H9 (cell line): ENCODE measurements around the gene KCND1. TPM values are rescaled to one million over a fixed set of nuclear protein-coding genes. Genes with fewer than 3 reads are reported as not detected.

ENCODE experiments used
- DNase-seq: peaks from one replicate; pipeline ENCODE4 v3.0.0-alpha.2; 2017
- H2AFZ ChIP-seq: one replicate; pipeline ENCODE4 v1.6.1; 2013; ENCODE audit warnings: mild to moderate bottlenecking, low read length, control low read depth, moderate library complexity
- H2AK5ac ChIP-seq: 2 replicates; pipeline ENCODE4 v1.6.1; 2013; ENCODE audit warnings: low read length, control low read depth, mixed read lengths; ENCODE audit not compliant: insufficient read length
- H2BK120ac ChIP-seq: one replicate; pipeline ENCODE4 v1.6.1; 2013; ENCODE audit warnings: low read depth, mild to moderate bottlenecking, low read length, control low read depth, inconsistent platforms; ENCODE audit not compliant: poor library complexity, severe bottlenecking
- H2BK12ac ChIP-seq: 2 replicates; pipeline ENCODE4 v1.6.1; 2013; ENCODE audit warnings: low read length, control low read depth, mixed read lengths, low read depth; ENCODE audit not compliant: insufficient read length
- H2BK15ac ChIP-seq: 2 replicates; pipeline ENCODE4 v1.6.1; 2013; ENCODE audit warnings: low read depth, low read length, control low read depth
- H2BK20ac ChIP-seq: one replicate; pipeline ENCODE4 v1.6.1; 2013; ENCODE audit warnings: low read depth, mild to moderate bottlenecking, low read length, control low read depth, inconsistent platforms; ENCODE audit not compliant: poor library complexity, severe bottlenecking
- H2BK5ac ChIP-seq: 2 replicates; pipeline ENCODE4 v1.6.1; 2013; ENCODE audit warnings: low read length, control low read depth, mixed read lengths; ENCODE audit not compliant: insufficient read length
- H3K14ac ChIP-seq: 2 replicates; pipeline ENCODE4 v1.6.1; 2013; ENCODE audit warnings: low read length, control low read depth; ENCODE audit not compliant: insufficient read depth
- H3K18ac ChIP-seq: 2 replicates; pipeline ENCODE4 v1.6.1; 2013; ENCODE audit warnings: low read depth, mild to moderate bottlenecking, mixed read lengths, low read length, control low read depth; ENCODE audit not compliant: insufficient read length
- H3K23ac ChIP-seq: 2 replicates; pipeline ENCODE4 v1.6.1; 2013; ENCODE audit warnings: low read length, control low read depth, mixed read lengths, low read depth; ENCODE audit not compliant: insufficient read length
- H3K23me2 ChIP-seq: 2 replicates; pipeline ENCODE4 v1.6.1; 2013; ENCODE audit warnings: low read depth, mild to moderate bottlenecking, mixed read lengths, low read length, control low read depth; ENCODE audit not compliant: insufficient read length, poor library complexity, severe bottlenecking
- H3K27ac ChIP-seq: 2 replicates; pipeline ENCODE4 v1.5.1; 2013; ENCODE audit warnings: low read length, control low read depth, mixed read lengths, low read depth; ENCODE audit not compliant: insufficient read length
- H3K27me3 ChIP-seq: 2 replicates; pipeline ENCODE4 v1.6.1; 2013; ENCODE audit warnings: low read length, control low read depth, inconsistent platforms; ENCODE audit not compliant: insufficient read depth
- H3K4ac ChIP-seq: 2 replicates; pipeline ENCODE4 v1.6.1; 2013; ENCODE audit warnings: low read depth, mild to moderate bottlenecking, control low read depth, inconsistent platforms, low read length, moderate library complexity
- H3K4me1 ChIP-seq: 2 replicates; pipeline ENCODE4 v1.6.1; 2013; ENCODE audit warnings: low read length, control low read depth, inconsistent platforms; ENCODE audit not compliant: insufficient read depth
- H3K4me2 ChIP-seq: 2 replicates; pipeline ENCODE4 v1.6.1; 2013; ENCODE audit warnings: low read length, control low read depth, mixed read lengths; ENCODE audit not compliant: insufficient read length, insufficient read depth
- H3K56ac ChIP-seq: 2 replicates; pipeline ENCODE4 v1.6.1; 2013; ENCODE audit warnings: low read depth, mild to moderate bottlenecking, mixed read lengths, low read length, control low read depth; ENCODE audit not compliant: insufficient read length
- H3K79me1 ChIP-seq: 2 replicates; pipeline ENCODE4 v1.6.1; 2013; ENCODE audit warnings: low read depth, mild to moderate bottlenecking, moderate library complexity, low read length, control low read depth, inconsistent platforms; ENCODE audit not compliant: insufficient read depth, poor library complexity, severe bottlenecking
- H3K79me2 ChIP-seq: 2 replicates; pipeline ENCODE4 v1.6.1; 2013; ENCODE audit warnings: low read length, control low read depth, inconsistent platforms; ENCODE audit not compliant: insufficient read depth
- H3K9ac ChIP-seq: 2 replicates; pipeline ENCODE4 v1.6.1; 2013; ENCODE audit warnings: low read length, control low read depth, mixed read lengths; ENCODE audit not compliant: insufficient read length; ENCODE audit errors: extremely low read depth
- H3K9me3 ChIP-seq: one replicate; pipeline ENCODE4 v1.6.1; 2013; ENCODE audit warnings: low read depth, low read length, inconsistent platforms; ENCODE audit not compliant: control insufficient read depth
- H3T11ph ChIP-seq: one replicate; pipeline ENCODE4 v1.6.1; 2013; ENCODE audit warnings: mild to moderate bottlenecking, low read length, control low read depth, inconsistent platforms
- H4K20me1 ChIP-seq: one replicate; pipeline ENCODE4 v1.6.1; 2013; ENCODE audit not compliant: control insufficient read depth, insufficient read length, insufficient read depth
- H4K5ac ChIP-seq: 2 replicates; pipeline ENCODE4 v1.6.1; 2013; ENCODE audit warnings: low read depth, mild to moderate bottlenecking, mixed read lengths, low read length, control low read depth; ENCODE audit not compliant: insufficient read length
- H4K8ac ChIP-seq: replicated peaks from 2 replicates; pipeline ENCODE4 v1.6.1; 2013; ENCODE audit warnings: low read length, control low read depth, mixed read lengths, low read depth; ENCODE audit not compliant: insufficient read length
- H4K91ac ChIP-seq: 2 replicates; pipeline ENCODE4 v1.6.1; 2013; ENCODE audit warnings: low read depth, mild to moderate bottlenecking, moderate library complexity, mixed read lengths, low read length, control low read depth; ENCODE audit not compliant: insufficient read length
- H3K27ac Mint-ChIP-seq, 3 experiments: 2 replicates in 2 of 3; 3 replicates in 1 of 3; pipeline ENCODE4 v1.8.0; 2020 to 2021; ENCODE audit warnings: mixed read lengths in 3 of 3, mild to moderate bottlenecking in 1 of 3, moderate library complexity in 1 of 3
- H3K27me3 Mint-ChIP-seq: 2 replicates; pipeline ENCODE4 v1.8.0; 2021; ENCODE audit warnings: low read depth, mild to moderate bottlenecking, moderate library complexity, mixed read lengths
- H3K36me3 Mint-ChIP-seq, 3 experiments: 2 replicates in 2 of 3; 3 replicates in 1 of 3; pipeline ENCODE4 v1.8.0; 2020 to 2021; ENCODE audit warnings: low read depth in 3 of 3, mixed read lengths in 3 of 3; ENCODE audit not compliant: insufficient read depth in 1 of 3
- H3K4me1 Mint-ChIP-seq, 2 experiments: 2 replicates each; pipeline ENCODE4 v1.8.0; 2020; ENCODE audit warnings: mixed read lengths in 2 of 2
- H3K4me3 Mint-ChIP-seq, 2 experiments: 2 replicates in 1 of 2; 3 replicates in 1 of 2; pipeline ENCODE4 v1.8.0; 2020 to 2021; ENCODE audit warnings: mild to moderate bottlenecking in 2 of 2, mixed read lengths in 2 of 2, moderate library complexity in 1 of 2
- H3K9me3 Mint-ChIP-seq, 2 experiments: 2 replicates in 1 of 2; 3 replicates in 1 of 2; pipeline ENCODE4 v1.8.0; 2020; ENCODE audit warnings: mild to moderate bottlenecking in 2 of 2, mixed read lengths in 2 of 2, moderate library complexity in 1 of 2
- CTCF ChIP-seq: fragments of 200-600 bp; sonication (generic); conservative IDR thresholded peaks from 3 replicates; pipeline ENCODE4 v1.8.0; 2021; ENCODE audit warnings: antibody characterized with exemption, mild to moderate bottlenecking
- WGBS: extraction: QIAGEN DNeasy Blood & Tissue Kit; methylation state at CpG from one replicate; pipeline ENCODE4 v1.1.7; 2013; ENCODE audit warnings: missing lambda C conversion rate, low lambda C conversion rate, mixed read lengths; ENCODE audit not compliant: insufficient read length; ENCODE audit errors: extremely low coverage; 5-methylcytosine and 5-hydroxymethylcytosine counted together
- total RNA-seq: library from RNA; stranded (reverse); gene quantifications from 2 replicates; pipeline ENCODE4 v1.2.1, GENCODE V29; 2021

KCND1 gene
- total RNA-seq, 1 experiment from 2014 or later, result 5.7 TPM

GRCh38 chrX:48975541-48975940 lies 3.9 kb upstream of the KCND1 start:
- WGBS, result 100% methylated on average over 2 of the region's 5 CpGs
- H3K4me3 Mint-ChIP-seq, result no peak overlapping the region

More at GRCh38 chrX:48975541-48975940, 3.9 kb upstream of the KCND1 start:
- Histone ChIP-seq H2AFZ (no peak overlapping the region), H3K23ac (no peak overlapping the region), H3K23me2 (peaks cover 10% of the 10 kb centered on the region), H3T11ph (no peak overlapping the region), H3K79me2 (no peaks in the 10 kb centered on the region), H2BK120ac (no peak overlapping the region), H3K4ac (no peak overlapping the region), H4K8ac (no peak overlapping the region), H4K91ac (no peak overlapping the region), H2AK5ac (no peak overlapping the region), H4K20me1 (no peaks in the 10 kb centered on the region), H3K9ac (no peak overlapping the region), H2BK5ac (no peak overlapping the region), H3K56ac (no peak overlapping the region), H3K18ac (no peak overlapping the region), H3K4me2 (no peak overlapping the region), H3K14ac (no peak overlapping the region), H3K27ac (no peak overlapping the region), H2BK15ac (no peak overlapping the region), H3K4me1 (no peaks in the 10 kb centered on the region), H3K9me3 (no peaks in the 10 kb centered on the region), H3K79me1 (no peaks in the 10 kb centered on the region), H3K27me3 (no peaks in the 10 kb centered on the region), H2BK20ac (no peak overlapping the region), H4K5ac (no peak overlapping the region), H2BK12ac (no peak overlapping the region)
- DNase-seq, result no peak
- no peak overlapping the region; a peak in 1 of 7 replicates for H3K27ac Mint-ChIP-seq
- peaks cover 72 to 83% of the 10 kb centered on the region in 2 experiments for H3K9me3 Mint-ChIP-seq
- peaks cover 31 to 57% (median 46%) of the 10 kb centered on the region in 3 experiments for H3K36me3 Mint-ChIP-seq
- peaks cover 5% of the 10 kb centered on the region in 2 experiments; a peak in 3 of 4 replicates for H3K4me1 Mint-ChIP-seq
- no peak for TF ChIP-seq CTCF
- H3K27me3 Mint-ChIP-seq, result peaks cover 2% of the 10 kb centered on the region
